KOPT-K1 (cell line): Measurements from ENCODE around the gene SCP2.

Experiments
- H3K27ac ChIP-seq: fragments of 200-600 bp; sonication (generic); 2 replicates; pipeline ENCODE4 v1.5.1; 2016; ENCODE audit warnings: antibody characterized with exemption, mild to moderate bottlenecking, low read depth, low read length; ENCODE audit not compliant: poor library complexity, severe bottlenecking
- H3K36me3 ChIP-seq: fragments of 200-600 bp; sonication (generic); 2 replicates; pipeline ENCODE4 v1.5.1; 2017; ENCODE audit warnings: antibody characterized with exemption, mild to moderate bottlenecking, low read length, moderate library complexity; ENCODE audit not compliant: insufficient read depth
- H3K9me3 ChIP-seq: fragments of 200-600 bp; sonication (generic); 2 replicates; pipeline ENCODE4 v1.5.1; 2017; ENCODE audit warnings: antibody characterized with exemption, low read length, mild to moderate bottlenecking; ENCODE audit not compliant: insufficient read depth, poor library complexity, severe bottlenecking

Gene SCP2

DNA sequence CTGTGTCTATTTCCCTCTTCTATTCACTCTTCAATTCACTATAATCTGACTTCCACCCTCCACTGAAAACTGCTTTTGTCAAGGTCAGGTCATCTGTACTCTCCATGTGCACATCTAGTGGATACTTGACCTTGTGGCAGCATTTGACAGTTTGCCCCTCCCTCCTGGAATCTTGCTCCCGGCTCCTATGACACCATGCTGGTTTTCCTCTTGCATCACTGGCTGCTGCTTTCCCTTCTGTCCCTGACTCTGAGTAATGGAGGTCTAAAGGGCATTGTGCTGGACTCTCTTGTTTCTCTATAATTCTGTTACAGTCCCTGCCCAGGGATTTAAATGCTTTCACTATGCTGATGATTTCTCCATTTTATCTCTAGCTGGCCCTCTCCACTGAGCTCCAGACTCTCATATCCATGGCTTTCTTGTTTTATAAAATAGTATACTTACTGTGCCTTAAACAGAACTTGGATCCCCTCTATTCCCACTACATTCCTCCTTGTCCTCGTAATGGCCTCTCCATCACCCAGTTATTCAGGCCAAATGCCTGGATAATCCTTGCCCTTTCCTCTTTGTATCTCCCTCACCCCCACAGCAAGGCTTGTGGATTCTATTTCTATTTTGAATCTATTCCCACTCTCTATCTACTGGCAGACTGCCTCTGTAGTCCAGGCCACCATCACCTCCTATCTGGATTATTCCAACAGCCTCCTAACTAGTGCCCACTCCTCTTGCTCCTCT lies 98.1 kb downstream of the SCP2 start:
- Histone ChIP-seq H3K27ac (no peak overlapping the region), H3K9me3 (no peaks in the 10 kb centered on the region), H3K36me3 (peaks cover 10% of the 10 kb centered on the region)

DNA sequence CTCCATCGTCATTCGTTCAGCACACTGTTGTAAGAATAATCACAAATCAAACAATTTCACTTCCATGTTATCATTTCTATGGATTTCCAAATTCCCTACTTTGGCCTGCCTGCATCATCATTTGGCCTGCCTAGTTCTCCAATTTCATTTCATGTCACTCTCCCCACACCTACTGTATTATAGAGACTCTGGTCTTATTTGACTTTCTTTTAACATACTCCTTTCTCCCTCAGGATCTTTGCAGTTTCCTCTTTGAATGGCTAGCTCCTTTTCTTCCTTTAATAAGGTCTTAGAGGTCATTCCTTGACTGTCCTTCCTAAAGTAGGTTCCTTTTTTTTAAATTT lies 98.7 kb downstream of the SCP2 start:
- no peak overlapping the region for H3K27ac ChIP-seq
- H3K9me3 ChIP-seq, result no peaks in the 10 kb centered on the region
- peaks cover 10% of the 10 kb centered on the region for H3K36me3 ChIP-seq

DNA sequence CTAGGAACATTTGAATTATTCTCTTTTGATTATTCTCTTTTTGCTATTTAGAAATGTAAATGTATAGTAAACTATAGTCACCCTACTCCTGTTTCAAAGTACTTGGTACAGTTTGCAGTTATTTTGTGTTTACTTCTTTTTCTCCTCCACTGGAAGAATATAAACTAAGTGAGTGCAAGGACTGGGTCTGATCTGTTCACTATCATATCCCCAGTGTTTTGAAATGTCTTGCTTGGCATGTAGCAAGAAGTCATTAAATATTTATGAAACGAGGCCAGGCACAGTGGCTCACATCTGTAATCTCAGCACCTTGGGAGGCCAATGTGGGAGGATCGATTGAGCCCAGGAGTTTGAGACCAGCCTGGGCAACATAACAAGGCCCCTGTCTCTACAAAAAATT lies 99.2 kb downstream of the SCP2 start:
- Histone ChIP-seq H3K9me3 (no peaks in the 10 kb centered on the region), H3K27ac (no peak overlapping the region), H3K36me3 (peaks cover 10% of the 10 kb centered on the region)

DNA sequence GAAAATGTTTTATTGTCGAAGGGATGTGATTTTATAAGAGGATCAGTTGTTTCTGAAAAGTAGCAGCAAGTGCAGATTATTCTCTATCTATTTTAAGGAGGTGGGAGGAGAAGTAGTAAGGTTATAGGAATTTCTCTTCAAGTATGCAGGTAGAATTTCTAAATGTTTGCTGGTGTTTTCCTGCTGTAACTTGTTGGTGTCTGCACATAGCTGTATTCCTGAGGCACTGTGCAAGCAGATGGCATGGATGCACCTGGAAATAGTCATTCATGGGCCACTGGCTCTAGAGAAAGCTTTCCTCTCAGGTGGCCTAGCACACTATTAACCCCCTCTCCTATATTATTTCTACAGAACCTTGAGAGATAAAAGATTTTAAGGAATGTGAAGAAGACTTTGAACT lies 104.7 kb downstream of the SCP2 start:
- Histone ChIP-seq H3K36me3 (peaks cover 30% of the 10 kb centered on the region), H3K9me3 (no peaks in the 10 kb centered on the region), H3K27ac (no peak overlapping the region)

DNA sequence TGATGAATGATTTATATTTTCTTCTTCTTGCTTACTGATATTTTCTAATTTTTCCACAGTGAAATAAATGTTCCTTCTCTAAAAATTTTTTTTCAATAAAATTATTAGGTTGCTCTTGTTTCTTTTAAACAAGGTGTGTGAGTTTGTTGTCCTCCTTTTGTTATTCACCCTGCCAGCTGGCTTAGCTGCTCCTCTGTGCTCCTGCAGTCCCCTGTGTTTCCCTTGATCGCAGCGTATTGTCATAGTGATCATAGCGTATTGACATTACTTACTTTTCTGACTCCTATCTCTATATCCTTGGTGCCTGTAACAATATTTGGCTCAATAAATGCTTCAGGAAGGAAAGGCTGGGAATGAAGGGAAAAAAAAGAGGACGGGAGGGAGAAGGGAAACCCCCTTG lies 110.1 kb downstream of the SCP2 start:
- H3K9me3 ChIP-seq, result no peaks in the 10 kb centered on the region
- H3K36me3 ChIP-seq, result peaks cover 44% of the 10 kb centered on the region
- H3K27ac ChIP-seq, result no peak overlapping the region

DNA sequence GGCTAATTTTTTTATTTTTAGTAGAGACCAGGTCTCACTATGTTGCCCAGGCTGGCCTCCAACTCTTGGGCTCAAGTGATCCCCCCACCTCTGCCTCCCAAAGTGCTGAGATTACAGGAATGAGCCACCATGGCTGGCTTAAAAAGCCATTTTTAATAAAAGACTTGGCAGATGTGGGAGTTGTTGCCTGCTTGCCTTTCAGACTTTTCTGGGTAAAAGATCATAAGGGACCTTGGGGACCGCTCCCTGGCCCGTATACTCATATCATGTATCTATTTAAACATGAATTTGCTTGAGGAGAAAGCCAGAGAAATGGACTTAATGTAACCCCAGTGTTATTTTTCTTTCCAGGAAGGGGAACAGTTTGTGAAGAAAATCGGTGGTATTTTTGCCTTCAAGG lies 111.5 kb downstream of the SCP2 start:
- H3K36me3 ChIP-seq, result peaks cover 42% of the 10 kb centered on the region
- H3K9me3 ChIP-seq, result no peaks in the 10 kb centered on the region

DNA sequence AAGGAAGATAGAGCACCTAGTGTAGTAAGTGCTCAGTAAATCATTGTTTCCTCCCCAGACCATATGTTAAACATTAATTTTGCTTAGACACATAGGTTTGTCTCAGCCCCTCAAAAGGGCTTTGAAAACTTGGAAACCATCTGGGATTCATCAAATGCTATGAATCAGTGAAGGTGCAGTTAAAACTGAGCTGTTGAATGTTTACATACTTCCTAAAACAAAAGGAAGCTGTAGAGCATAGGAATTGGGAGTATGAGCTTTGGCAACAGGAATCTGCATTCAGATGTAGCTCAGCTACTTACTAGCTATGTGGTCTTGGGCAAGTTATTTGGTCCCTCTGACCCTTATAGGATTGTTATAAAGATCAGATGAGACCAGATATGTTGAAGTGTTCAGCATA lies 116.2 kb downstream of the SCP2 start:
- H3K36me3 ChIP-seq, result peaks cover 53% of the 10 kb centered on the region
- H3K9me3 ChIP-seq, result no peaks in the 10 kb centered on the region
- no peak overlapping the region for H3K27ac ChIP-seq

More for the DNA sequence above, 111.5 kb downstream of the SCP2 start:
- no peak overlapping the region for H3K27ac ChIP-seq

DNA sequence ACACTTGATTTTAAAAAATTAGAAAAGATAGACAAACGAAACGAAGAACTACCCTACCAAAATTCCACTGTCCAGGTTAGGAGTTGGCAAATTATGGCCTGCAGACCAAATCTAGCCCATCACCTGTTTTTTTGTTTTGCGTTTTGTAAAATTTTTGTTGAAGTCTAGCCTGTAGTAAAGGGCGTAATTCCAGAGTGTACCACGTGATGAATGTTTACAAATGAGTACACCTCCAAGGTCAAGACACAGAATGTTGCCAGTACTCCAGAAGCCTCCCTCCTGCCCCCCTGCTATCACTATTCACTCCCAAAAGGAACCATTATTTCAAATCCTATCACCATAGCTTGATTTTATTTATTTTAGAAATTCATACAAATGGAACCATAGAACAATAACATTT lies 117.8 kb downstream of the SCP2 start:
- Histone ChIP-seq H3K36me3 (peaks cover 53% of the 10 kb centered on the region), H3K27ac (no peak overlapping the region), H3K9me3 (no peaks in the 10 kb centered on the region)

DNA sequence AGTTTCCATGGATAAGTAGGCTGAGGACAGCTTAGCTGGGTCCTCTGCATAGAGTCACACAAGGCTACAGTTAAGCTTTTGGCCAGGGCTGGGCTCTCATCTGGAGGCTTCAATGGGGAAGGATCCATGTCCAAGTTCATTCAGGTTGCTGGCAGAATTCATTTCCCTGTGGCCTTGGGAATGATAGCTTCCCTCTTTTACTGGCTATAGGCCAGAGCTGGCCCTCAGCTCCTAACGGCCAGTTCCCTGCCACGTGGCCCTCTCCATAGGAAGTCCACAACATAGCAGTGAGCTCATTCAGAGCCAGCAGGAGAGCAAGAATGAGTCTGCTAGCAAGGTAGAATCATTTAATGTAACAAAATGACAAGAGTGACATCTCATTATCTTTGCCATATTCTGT lies 119.9 kb downstream of the SCP2 start:
- Histone ChIP-seq H3K27ac (peak overlapping the region; percentile 10), H3K9me3 (no peaks in the 10 kb centered on the region), H3K36me3 (peaks cover 49% of the 10 kb centered on the region)

DNA sequence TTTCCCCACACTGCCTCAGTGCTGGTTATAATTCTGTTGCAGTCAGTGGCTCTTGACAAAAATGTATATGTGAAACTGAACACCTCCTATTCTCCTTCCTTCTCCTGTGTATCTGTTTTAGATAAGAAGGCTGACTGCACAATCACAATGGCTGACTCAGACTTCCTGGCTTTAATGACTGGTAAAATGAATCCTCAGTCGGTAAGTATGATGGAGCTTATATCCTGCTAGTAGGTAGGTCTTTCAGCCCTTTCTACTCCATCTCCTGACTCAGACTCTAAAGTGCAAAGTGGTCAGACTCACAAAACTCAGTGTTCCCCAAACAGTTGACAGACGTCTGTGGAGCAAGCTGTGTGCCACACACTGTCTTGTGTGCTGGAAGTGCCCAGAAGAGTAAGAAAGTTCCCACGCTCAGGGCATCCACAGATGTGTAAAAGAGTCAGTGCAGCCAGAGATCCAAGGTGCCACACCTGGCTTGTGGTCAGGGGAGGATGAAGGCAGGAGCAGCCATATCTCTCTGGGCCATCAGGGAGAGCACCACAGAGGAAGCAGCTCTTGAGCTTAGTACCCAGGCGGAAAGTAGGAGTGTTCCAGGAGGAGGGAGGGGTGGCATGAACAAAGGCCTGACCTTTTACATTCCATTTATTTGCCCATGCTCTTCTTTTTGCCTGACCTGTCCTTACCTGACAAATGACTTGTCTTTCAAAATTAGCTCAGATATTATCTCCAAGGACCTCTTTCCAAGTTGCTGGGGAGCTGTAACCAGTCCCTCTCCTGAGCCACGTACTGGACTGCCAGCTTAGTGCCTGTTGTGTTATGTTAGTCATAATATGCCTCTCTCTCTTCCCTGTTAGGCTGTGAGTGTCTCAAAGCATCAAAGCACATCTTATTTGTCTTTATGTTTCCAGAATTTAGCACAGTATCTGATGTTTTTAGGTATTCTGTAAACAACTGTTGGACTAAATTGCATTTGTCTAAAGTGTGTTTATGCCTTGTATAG lies 121.0 kb downstream of the SCP2 start:
- no peaks in the 10 kb centered on the region for H3K9me3 ChIP-seq
- peaks cover 42% of the 10 kb centered on the region for H3K36me3 ChIP-seq
- H3K27ac ChIP-seq, result peak overlapping the region; percentile 39

DNA sequence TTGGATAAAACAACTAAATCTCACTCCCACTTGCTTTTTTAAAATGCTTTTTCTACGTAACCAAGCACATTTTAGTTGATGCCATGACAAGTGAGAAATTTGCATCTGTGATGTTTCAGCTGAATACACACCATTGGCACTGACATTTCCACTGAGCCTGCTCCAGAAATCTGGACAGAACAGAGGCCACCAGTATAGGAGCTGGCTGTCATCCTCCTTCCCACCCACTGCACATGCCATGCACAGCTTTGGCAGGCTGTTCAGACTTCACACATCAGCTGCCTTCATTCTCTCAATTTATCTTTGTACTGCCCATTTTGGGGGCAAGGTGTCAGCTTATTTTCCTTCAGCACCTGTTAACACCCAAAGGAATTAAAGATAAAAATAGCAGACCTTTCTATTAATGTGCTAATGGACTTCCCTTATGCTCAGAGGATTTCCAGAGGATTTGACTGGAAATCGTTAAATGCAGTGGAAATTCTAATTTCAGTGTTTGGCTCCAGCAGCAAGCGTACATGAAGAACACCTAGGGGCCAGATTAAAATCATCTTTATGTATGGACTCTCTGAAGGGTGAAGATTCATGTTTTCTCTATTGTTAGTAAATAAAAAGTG lies 122.0 kb downstream of the SCP2 start:
- peaks cover 48% of the 10 kb centered on the region for H3K36me3 ChIP-seq
- H3K27ac ChIP-seq, result no peak overlapping the region

DNA sequence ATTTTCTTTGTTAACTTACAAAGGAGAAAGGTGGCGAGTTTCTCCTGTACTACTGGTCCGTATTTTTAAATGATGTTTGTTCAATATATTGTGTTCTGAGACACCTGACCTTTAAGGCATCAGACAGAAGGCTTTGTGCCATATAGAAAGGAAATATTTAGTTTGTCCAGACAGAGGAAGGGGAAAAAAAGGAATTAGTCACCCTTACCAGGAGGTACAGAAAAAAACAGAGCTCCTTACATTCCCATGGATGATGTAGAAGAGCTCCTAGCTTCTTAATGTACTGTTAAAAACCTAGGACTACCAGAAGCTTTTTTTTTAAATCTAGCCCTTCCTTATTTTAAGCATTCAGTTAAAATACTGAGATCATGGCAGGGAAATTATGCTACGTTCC lies 122.5 kb downstream of the SCP2 start:
- Histone ChIP-seq H3K27ac (no peak overlapping the region), H3K36me3 (peaks cover 43% of the 10 kb centered on the region), H3K9me3 (no peaks in the 10 kb centered on the region)

More for the DNA sequence above, 122.0 kb downstream of the SCP2 start:
- no peaks in the 10 kb centered on the region for H3K9me3 ChIP-seq

DNA sequence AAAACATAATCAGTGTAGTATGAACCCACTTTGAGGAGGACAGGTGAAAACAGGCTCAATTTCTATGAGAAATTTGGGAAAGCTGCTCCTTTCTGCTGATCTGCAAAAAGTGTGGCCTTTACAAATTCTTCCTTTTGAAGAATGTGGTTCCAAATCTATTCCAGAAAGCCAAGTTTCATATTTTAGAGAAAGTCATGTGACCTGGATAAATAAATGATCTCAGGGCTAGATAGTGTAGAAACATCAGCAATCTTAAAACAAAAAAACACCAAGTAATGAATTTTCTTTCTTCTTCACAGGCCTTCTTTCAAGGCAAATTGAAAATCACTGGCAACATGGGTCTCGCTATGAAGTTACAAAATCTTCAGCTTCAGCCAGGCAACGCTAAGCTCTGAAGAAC lies 123.2 kb downstream of the SCP2 start:
- H3K36me3 ChIP-seq, result peaks cover 42% of the 10 kb centered on the region
- H3K27ac ChIP-seq, result no peak overlapping the region
- H3K9me3 ChIP-seq, result no peaks in the 10 kb centered on the region

DNA sequence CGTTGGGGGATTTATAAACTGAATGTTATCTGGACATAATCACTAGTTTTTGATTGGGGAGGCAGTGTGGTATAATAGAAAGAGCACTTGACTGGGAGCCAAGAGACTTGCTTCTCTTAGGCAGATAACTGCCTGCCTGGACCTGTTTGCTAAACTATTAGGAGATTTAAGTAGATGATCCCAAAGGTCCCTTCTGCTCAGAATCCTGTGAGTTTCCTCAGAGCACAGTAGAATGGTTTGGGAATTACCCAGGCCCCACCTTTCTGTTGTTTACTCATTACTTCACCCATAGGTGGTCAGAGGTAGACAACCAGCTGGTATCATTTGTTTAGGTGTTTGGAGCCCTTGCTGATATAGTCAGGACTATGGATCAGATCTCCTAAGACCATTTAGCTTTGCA lies 124.6 kb downstream of the SCP2 start:
- Histone ChIP-seq H3K27ac (no peak overlapping the region), H3K36me3 (peaks cover 42% of the 10 kb centered on the region), H3K9me3 (no peaks in the 10 kb centered on the region)

DNA sequence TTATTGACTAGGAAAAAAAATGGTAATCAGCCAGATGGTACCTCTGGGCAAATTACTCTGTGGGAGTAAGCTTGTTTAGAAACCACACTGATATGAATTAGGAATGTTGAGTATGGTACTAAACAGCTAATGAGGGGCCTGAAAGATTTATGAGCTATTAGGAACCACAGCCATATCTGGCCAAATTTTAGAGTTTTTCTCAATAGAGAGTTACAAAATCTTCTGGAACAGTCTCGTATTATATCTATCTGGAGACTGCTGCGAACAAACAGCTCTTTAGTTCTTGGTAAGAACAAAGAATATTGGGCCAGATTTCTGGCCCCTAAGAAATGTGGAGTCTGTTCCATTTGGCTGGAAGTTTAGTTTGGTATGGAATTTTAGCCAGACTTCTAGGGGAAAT lies 130.1 kb downstream of the SCP2 start:
- H3K27ac ChIP-seq, result no peak overlapping the region
- H3K36me3 ChIP-seq, result peaks cover 6% of the 10 kb centered on the region
- no peaks in the 10 kb centered on the region for H3K9me3 ChIP-seq
